C4-2B (cell line): Measurements from ENCODE around the gene DCPS.

ENCODE experiments used
- CTCF ChIP-seq: fragments of 450-650 bp; conservative IDR thresholded peaks from 2 replicates; pipeline ENCODE4 v1.5.1; 2017; ENCODE audit warnings: mild to moderate bottlenecking
- ZFX ChIP-seq: fragments of 450-650 bp; IDR thresholded peaks from 2 replicates; pipeline ENCODE4 v1.6.1; 2017

- TF ChIP-seq CTCF (no peak), ZFX (no peak)
Observed at GRCh38 chr11:126394036-126394435, 90.2 kb downstream of the DCPS start.
